ENCODE data around the gene KRT78.

Gene KRT78

DNA sequence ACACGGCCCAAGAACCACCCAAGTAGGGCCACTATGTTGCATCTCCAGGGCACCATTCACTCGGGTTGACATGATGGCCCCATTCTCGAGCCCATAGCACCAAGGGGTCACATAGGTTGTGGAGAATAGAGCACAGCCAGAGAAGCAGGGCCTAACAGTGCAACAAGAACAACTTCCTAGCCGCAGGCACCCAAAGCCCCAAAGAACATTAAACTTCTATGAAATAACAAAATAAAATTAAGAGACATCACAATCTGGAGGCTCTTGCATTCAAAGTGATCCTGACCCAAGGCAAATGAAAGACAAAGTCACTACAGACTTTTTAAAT is 36.8 kb downstream of the KRT78 start:
- DNase-seq (ENCODE audit: low read depth): no peak

DNA sequence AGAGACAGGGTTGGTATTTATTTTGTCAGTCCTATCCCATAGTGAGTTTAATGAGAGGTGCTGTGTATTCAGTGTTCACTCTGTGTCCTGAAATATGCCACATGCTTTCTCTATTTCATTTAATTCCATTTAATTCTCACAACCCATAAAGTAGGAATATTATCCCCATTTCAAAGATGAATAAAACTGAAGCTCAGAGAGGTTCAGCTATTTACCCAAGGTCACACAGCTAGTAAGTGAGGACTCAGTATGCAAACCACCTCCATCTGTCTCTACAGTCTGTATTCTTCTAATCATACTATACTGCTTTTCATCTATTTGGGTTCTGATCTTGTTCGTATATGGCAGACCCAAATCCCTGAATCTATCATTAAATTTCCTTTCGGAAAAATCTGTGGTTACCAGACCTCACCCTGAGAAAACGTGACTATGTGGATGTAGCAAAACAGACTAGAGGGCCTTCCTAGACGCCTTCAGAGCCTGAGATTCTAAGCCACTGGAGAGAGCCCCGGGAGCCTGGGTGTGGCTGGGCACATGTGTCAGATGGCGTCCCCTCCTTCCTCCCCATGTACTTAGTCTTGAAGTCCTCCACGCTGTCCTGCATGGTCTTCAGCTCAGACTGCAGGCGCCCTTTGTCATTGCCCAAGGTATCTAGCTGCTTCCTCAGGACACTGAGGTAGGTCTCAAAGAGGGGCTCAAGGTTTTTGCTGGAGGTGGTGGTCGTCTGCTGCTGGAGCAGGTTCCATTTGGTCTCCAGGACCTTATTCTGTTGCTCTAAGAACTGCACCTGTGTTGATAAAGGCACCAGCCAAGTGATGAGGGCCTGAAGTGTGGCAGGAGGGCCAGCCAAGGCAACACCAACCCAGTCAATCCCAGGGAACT is 37.4 kb downstream of the KRT78 start:
- DNase-seq (ENCODE audit: low read depth): no peak

DNA sequence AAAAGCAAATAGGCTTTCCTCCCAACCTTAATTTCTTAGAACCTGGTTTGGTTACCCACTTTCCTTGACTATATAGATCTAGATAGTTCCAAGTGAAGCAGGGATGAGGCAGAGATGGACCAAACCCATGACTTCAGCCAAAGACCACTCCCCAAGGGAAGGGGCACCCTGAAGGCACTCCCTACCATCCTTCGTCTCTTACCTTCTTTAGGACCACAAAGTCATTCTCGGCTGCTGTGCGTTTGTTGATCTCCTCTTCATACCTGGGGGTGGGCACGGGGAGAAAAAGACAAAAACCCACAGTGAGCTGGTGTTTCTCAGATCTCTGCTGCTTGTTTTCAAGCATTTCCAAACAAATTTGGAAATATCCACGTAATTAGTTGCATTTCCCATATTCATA is 38.2 kb downstream of the KRT78 start:
- no peak for DNase-seq (ENCODE audit: low read depth)

DNA sequence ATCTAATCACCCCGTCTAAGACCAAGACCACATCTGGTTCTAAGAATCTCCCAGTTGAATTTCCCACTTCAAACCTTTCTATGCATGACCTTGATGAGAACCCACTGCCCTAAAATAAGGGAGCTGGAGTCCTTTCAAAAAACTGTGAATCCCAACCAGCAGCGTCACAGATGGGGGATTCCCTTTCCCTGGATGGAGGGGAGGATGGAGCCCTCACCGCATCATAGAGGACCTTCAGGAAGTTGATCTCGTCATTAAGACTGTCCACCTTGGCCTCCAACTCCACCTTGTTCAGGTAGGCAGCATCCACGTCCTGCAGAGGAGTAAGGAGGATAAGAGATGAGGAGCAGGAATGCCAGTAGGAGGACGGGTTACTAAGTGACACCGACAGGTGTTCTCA is 39.6 kb downstream of the KRT78 start:
- no peak for DNase-seq (ENCODE audit: low read depth)

DNA sequence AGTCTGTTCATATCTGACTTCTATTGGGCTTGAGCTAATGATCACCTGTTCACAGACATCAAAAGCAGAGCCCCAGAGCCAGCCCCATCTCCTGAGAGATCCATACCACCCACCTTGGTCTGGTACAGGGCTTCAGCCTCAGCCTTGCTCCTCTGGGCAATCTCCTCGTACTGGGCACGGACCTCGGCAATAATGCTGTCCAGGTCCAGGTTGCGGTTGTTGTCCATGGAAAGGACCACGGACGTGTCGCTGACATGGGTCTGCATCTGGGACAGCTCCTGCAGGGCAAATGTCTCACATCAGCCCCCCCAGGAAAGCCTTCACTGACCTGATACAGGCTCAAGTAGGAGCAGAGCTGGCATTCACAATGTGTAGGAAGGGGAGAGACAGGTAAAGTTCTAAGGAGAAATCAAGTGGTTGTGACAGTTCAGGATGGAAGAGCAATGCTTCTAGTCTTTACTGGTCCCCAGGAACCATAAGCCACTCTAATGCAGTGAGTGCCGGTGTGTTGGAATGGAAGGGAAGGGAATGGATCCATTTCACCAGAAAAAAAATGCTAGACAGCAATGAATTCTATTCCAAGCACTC is 40.1 kb downstream of the KRT78 start:
- DNase-seq (ENCODE audit: low read depth): no peak

DNA sequence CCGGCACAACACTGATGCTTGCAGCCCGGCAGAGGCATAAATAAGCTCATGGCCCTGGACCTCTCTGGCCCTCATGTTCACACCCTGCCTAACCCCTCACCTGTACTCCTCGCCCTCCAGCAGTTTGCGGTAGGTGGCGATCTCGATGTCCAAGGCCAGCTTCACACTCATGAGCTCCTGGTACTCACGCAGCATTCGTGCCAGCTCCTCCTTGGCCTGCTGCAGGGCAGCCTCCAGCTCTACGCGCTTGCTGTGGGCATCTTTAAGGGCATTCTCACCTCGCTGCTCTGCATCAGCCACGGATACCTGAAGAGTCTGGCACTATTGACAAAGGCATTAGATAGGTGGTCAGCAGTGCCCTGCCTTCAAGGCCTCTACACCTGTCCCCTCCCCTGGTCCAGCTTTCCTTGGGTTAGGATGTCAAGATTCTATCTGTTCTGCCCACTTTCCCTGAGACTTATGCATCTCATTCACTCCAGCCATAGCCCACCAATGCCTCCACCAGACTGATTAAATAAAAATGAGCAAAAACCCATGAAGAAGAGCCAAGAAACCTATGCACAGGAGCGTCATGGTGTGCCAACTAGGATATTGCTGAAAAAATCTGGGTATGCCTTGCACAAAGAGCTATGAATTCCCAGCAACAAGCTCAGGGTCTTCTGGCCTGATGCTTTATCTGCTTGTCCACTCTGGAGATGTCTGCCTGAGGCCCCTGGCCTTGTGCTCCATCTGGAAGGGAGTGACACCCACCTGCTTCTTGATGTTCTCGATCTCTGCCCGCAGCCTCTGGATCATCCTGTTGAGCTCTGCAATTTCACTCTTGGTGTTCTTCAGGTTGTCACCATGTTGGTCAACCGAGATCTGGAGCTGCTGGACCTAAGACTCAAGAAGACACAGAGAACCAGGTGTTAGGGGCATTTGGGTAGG is 41.0 kb downstream of the KRT78 start:
- DNase-seq (ENCODE audit: low read depth): no peak

DNA sequence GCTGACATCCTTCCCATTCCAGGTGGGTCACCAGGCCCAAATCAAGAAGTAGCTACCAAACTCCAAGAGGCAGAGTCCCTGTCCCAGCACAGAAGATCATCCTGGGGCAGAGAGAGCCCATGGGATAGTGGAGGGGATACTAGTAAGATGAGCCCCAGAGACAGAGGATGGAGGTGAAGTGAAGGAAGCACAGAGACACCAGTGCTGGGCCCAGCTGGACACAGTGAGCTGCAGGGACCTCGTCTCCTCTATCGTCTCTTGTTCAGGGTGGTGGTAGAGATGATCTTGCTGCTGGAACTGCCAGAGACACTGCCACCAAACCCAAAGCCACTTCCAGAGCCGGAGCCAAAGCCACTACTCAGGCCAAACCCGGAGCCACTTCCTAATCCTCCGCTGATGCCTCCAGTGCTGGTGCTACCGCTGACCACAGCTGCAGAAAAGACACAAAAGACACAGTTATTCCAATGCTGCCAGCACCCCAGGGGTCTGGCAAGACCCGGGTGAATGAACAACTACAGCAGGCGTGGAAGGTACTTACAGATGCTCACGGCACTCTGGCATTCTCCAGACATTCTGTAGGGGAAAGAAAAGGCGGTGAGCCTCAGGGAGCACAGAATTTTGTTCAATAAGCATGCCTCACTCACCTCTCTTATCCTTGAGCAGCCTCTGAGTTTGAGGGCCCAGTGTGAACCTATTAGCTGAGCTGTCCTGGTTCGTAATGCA is 41.8 kb downstream of the KRT78 start:
- no peak for DNase-seq (ENCODE audit: low read depth)

DNA sequence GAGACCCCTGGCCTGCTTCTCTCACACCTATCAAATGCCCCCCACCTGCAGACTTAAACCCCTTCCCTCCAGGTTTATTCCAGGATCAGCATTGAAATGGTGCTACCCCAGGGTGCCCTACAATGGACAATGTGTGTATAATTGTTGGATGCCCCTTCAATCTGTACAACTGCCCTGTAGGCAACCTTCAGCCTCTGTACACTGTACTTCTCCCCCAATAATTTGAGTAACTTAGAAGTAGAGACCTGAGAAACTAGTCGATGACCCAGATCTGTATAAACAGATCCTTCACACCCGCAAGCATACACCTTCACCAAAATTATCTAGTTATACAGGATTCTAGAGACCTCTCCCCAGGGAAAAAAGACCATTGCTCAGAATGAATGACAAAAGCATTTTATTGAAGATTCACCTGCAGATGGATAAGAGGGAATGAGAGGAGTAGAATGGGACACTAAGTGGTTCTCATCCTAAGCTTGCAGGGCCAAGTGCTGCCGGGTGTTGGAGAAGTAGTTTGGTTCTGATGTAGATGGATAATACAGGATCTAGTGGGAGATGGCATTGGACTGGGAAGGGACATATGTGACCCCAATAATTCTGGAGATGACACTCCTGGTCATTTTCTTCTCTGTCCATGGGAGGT is 42.5 kb downstream of the KRT78 start:
- DNase-seq (ENCODE audit: low read depth): no peak

DNA sequence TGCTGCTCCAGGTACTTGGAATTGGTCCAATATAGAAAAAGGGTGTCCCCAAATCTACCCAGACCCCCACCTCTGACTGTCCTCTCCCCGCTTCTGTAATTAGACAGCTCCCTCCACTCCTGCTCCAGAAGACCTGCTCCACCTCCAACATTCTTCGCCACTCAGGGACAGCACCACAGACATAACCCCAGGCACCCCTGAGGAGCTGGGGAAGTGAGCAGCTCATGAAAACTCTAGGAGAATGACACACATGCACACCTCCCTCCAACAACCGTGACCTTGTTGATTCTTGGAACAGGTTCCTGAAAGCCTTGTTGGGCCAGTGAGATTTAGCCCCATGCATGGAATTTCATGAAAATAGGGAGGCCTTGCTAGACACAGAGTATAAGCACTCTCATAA is 43.1 kb downstream of the KRT78 start:
- no peak for DNase-seq (ENCODE audit: low read depth)

DNA sequence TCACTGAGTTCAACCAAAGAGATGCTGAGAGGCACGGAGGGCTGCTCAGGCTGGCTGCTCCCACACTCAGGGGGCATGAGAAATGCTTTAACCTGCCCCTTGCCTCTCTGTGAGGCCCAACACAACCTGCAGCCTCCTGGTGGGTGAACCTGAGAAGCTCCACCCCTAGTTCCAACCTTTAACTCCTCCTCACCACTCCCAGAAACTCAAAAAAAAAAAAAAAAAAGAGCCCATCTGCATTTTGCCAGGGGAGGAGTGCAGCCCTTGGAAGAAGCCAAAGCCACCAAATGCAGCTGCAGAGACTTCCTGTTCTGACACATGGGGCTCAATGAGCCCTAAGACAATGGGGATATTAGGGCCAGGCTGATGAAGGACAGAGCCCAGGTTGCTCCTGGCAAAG is 43.8 kb downstream of the KRT78 start:
- no peak for DNase-seq (ENCODE audit: low read depth)

DNA sequence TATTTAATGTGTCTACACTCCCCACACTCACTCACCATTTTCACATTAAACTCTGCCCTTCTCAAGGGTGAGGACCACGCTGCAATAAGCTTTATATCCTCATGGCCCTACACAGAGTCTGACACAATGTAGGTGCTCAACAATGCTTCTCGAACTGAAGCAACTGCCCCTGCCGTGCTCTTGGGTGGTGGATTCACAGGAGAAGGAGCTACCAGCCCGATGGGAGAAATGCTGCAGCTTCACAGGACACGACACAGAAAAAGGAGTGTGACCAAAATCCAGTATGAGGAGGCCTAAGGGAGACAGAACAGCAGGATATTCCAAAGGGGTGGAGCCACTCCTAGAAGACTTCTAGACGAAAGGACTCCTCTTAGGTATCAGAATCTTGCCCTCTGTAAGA is 46.4 kb downstream of the KRT78 start:
- no peak for DNase-seq (ENCODE audit: low read depth)

DNA sequence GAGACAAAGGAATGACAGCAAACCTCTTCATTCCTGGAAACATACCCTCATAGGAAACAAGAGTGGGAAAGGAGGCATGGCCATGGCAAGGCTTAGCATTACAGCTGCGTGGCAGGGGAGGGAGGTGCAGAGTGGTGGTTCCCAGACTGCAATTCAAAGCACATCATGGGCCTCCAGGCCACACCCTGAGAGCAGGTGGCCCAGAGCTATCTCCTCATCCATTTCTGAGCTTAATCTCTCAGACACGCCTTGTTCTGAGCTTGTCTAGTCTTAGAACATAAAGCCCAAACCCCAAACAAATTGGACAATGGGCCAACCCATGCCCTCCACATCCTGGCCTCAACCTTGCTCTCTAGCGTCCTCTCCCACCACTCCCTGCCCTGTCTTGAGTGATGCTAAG is 47.0 kb downstream of the KRT78 start:
- no peak for DNase-seq (ENCODE audit: low read depth)

DNA sequence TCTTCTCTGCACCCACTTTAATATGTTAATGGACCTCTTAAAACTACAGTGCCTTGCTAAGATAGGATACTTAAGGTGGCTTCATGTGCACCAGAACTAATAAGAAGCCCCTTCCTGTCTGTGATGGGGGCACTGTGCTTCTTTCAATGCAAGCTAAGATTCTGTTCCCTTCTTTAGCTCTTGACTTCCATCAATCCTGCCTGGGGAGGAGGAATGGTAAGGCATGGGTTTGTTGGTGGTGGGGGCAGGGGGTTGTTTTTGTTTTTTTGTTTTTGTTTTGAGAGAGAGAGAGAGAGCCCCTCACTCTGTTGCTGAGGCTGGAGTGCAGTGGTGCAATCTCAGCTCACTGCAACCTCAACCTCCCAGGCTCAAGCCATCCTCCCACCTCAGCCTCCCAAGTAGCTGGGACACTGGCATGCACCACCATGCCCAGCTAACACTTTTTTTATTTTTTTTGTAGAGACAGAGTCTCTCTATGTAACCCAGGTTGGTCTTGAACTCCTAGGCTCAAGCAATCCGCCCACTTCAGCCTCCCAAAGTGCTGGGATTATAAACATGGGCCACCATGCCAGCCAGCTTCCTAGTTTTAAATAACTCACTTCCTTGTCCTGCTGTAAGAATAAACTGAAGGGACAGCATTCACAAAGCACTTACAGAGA is 48.4 kb downstream of the KRT78 start:
- DNase-seq (ENCODE audit: low read depth): no peak

DNA sequence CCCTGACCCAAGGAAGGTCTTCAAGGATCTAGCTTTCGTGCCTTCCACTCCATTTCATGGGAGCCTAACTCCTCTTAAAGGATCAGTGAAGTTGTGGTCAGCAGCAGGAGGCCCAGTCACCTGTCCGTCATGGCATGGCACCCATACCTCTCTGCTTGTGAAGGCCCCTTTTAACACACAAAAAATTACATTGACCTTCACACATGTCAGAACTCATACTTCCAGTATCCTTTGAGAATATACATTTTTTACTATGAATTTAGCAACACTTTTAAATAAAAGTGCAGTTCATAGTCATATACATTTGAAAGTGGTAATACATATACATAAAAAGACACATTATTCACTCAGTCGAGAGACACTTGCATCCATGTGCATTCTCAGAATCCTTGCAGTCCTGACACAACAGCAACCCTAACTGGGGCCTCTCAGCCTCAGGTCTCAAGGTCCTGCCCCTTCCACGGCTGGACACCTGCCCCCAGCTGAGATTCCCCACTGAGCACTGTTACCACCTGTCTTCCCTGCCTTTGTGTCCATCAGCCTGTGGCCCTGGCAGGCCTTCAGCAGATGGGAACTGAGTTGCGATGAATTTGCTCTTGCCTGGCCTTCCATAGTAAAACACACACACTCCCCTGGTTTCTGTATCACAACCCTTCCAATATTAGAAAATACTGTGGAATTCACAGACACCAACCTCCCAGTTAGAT is 49.1 kb downstream of the KRT78 start:
- DNase-seq (ENCODE audit: low read depth): no peak

DNA sequence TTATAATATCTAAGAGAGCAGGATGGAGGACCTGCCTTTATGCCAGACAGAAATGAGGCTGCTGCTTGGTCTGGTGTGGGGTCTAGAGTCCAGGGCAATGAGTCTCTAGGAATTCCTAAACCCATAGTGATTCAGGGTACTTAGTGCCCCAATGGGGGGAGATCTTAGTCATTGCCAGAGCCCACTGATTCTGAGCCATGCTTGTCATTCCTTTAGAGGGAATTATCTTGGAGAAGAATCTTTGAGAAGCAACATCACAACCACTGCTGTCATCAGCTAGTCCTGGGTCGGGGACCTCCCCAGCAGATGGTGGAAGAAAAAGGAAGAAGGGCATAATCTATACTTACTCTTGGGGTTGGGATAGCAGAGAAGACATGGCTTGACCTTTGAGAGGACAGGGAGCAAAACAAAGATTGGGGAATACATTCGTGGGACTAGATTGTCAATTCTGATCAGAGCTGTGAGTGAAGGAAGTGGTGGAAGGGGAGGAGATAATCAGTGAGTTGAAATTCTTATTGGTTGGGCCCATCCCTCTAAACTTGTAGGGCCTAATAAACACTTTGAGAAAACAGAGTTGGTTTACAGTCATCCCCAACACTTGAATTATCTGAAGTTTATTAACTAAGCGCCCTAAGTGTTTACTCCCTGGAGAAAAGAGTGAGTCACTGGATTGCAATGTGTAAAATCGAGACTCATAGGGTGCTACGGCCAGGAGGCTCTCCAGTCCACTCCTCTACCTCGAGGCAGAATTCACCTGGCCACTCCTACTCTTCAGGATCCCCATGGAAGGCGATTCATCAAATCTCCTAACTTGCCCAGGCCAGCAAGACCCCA is 49.9 kb downstream of the KRT78 start:
- DNase-seq (ENCODE audit: low read depth): no peak

DNA sequence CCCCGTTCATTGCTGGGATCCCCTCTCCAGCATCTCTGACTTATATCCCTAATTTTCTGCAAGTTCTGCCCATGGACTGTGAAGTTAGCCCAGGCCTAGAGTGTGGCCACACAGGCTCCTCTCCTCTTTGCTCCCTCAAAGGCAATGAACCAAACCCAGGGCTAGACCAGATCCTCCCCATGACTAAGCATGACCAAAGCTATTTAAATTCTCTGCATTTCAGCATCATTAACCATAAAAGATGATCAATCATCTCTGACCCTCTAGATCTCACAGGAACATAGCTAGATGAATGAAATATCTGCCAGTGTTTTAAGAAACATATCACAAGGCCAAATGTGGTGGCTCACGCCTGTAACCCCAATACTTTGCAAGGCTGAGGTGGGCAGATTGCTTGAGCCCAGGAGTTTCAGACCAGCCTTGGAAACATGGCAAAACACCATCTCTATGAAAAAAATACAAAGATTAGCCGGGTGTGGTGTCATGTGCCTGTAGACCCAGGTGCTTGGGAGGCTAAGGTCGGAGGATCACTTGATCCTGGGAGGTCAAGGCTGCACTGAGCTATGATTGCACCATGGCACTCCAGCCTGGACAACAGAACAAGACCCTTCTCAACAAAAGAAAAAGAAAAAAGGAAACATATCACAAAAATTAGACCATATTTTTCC is 50.7 kb downstream of the KRT78 start:
- DNase-seq (ENCODE audit: low read depth): no peak

DNA sequence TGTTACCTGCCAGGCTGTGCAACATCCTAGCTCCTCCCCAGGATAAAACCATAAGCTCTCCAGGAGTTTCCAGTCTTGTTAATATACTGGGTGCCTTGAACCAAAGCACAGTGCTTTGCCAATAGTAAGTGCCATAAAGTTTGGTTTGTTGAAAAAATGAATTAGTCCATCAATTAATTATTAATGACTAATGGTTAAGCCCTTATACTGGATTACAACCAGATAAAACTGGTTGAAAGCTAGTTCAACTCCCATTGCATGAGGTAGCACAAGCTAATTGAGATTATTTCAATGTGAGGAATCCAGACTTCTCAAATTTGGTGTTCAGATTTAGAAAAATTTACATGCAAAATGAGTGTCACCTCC is 51.3 kb downstream of the KRT78 start:
- no peak for DNase-seq (ENCODE audit: low read depth)

DNA sequence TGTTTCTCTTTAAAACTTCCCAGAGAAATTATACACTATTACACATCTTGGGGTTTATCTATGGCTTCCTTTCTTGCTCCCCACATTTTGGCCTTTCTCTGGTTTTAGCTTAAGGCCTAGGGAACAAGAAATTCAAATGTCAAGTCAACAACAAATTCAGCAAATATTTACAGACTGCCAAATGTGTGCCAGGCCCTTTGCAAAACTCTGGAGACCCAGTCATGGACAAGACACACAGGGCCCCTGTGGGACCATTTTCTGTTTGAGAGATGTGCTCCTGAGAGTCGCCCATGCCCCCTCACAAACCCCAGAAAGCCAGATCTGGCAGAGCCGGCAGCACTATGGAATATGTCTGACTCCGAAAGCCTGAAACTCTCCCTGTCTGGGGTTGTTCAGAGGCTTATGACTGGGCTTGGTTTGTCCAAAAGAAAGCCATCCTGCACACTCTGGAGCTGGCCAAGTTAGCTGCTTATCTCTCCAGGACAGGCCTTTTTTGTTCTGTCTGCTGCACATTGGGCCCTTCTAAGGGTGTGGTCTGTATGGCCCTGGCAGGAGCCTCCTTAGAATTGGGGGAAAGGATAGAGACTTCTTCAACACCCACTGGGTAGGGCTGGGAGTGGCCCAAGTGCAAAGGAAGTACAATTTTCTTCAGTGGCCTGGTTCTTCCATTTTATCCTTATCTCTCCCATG is 51.8 kb downstream of the KRT78 start:
- DNase-seq (ENCODE audit: low read depth): no peak

DNA sequence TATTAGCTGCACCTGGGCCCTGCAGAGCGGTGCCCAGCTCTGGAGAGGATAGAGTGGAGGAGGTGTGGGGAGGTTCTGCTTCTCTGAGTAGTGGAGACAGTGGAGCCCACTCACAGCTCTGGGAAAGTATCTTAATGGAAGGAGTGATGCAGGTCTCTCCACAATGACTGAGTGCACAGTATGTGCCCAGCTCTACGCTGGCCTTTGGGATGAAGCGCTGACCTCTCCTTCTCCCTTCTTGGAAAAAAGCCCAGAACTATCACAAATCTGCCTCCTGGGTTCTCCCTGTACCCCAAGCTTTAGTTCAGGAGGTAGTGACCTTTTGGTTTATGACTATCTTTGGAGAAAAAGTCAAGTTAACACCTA is 52.4 kb downstream of the KRT78 start:
- DNase-seq (ENCODE audit: low read depth): no peak

Measured in T-helper 22 cell (primary cell).